Stimulated activated naive CD8-positive, alpha-beta T cell treated with anti-CD3 and anti-CD28 coated beads, Interleukin-15, amount 100 ng/mL, for 72 hours (primary cell): Measurements from ENCODE around the gene CADM3.
A peak's percentile ranks its signal among the peaks of the same experiment; 100 is the strongest.

Source experiments
- ATAC-seq: fragments of 150-1000 bp; cut with Tn5 transposase; 2 replicates; pipeline ENCODE4 v1.10.0; 2021; ENCODE audit warnings: mild to moderate bottlenecking, moderate library complexity
- DNase-seq, 2 donors: peaks; one replicate each; pipeline ENCODE4 v3.0.0; 2021 to 2022
- H3K27ac Mint-ChIP-seq, 2 donors: one replicate each; pipeline ENCODE4 v1.8.0; 2022; ENCODE audit warnings: mild to moderate bottlenecking in 2 of 2, mixed read lengths in 2 of 2, moderate library complexity in 2 of 2
- H3K27me3 Mint-ChIP-seq: one replicate; pipeline ENCODE4 v1.8.0; 2022; ENCODE audit warnings: mixed read lengths
- H3K4me1 Mint-ChIP-seq: one replicate; pipeline ENCODE4 v1.8.0; 2022; ENCODE audit warnings: mild to moderate bottlenecking, mixed read lengths
- H3K4me3 Mint-ChIP-seq, 2 donors: one replicate each; pipeline ENCODE4 v1.8.0; 2022; ENCODE audit warnings: mild to moderate bottlenecking in 2 of 2, mixed read lengths in 2 of 2, moderate library complexity in 1 of 2
- H3K9me3 Mint-ChIP-seq, 2 donors: one replicate each; pipeline ENCODE4 v1.8.0; 2022; ENCODE audit warnings: mixed read lengths in 2 of 2

CADM3 gene

GRCh38 chr1:159163614-159164228 is 7.7 kb upstream of the CADM3 start:
- Mint-ChIP-seq H3K4me3 (no peak overlapping the region), H3K4me1 (no peaks in the 10 kb centered on the region), H3K27me3 (peaks cover 52% of the 10 kb centered on the region), H3K9me3 (no peaks in the 10 kb centered on the region), H3K27ac (no peak overlapping the region)
- ATAC-seq (no peak), DNase-seq (no peak)

GRCh38 chr1:159168043-159168442 is 3.4 kb upstream of the CADM3 start:
- Mint-ChIP-seq H3K27ac (no peak overlapping the region), H3K27me3 (peaks cover 68% of the 10 kb centered on the region), H3K4me1 (peaks cover 6% of the 10 kb centered on the region), H3K9me3 (no peaks in the 10 kb centered on the region), H3K4me3 (no peak overlapping the region)
- no peak for DNase-seq
- ATAC-seq = no peak

- Mint-ChIP-seq H3K27me3 (peaks cover 77% of the 10 kb centered on the region), H3K9me3 (no peaks in the 10 kb centered on the region), H3K4me3 (no peak overlapping the region), H3K27ac (peak overlapping the region in 1 of 2 donors; percentile 35), H3K4me1 (peaks cover 6% of the 10 kb centered on the region)
- DNase-seq (no peak), ATAC-seq (no peak)
Measured at GRCh38 chr1:159170639-159171038, 776 bp upstream of the CADM3 start.

GRCh38 chr1:159171688-159172501 is 480 bp downstream of the CADM3 start:
- no peaks in the 10 kb centered on the region for H3K9me3 Mint-ChIP-seq
- H3K27ac Mint-ChIP-seq = no peak overlapping the region
- DNase-seq (no peak), ATAC-seq (peak; percentile 45)
- peaks cover 6% of the 10 kb centered on the region for H3K4me1 Mint-ChIP-seq
- peak overlapping the region in 1 of 2 donors; percentile 3 for H3K4me3 Mint-ChIP-seq
- peaks cover 79% of the 10 kb centered on the region for H3K27me3 Mint-ChIP-seq

GRCh38 chr1:159172614-159173291 is 1.3 kb downstream of the CADM3 start:
- no peak overlapping the region for H3K4me3 Mint-ChIP-seq
- ATAC-seq (no peak), DNase-seq (no peak)
- peaks cover 0 to 5% of the 10 kb centered on the region in 2 donors for H3K9me3 Mint-ChIP-seq
- H3K4me1 Mint-ChIP-seq = peaks cover 6% of the 10 kb centered on the region
- no peak overlapping the region for H3K27ac Mint-ChIP-seq
- peaks cover 74% of the 10 kb centered on the region for H3K27me3 Mint-ChIP-seq

GRCh38 chr1:159173320-159173719 is 1.9 kb downstream of the CADM3 start:
- ATAC-seq = no peak
- H3K4me3 Mint-ChIP-seq = no peak overlapping the region
- peaks cover 6% of the 10 kb centered on the region for H3K4me1 Mint-ChIP-seq
- peaks cover 0 to 5% of the 10 kb centered on the region in 2 donors for H3K9me3 Mint-ChIP-seq
- DNase-seq = no peak
- no peak overlapping the region for H3K27ac Mint-ChIP-seq
- peaks cover 70% of the 10 kb centered on the region for H3K27me3 Mint-ChIP-seq

GRCh38 chr1:159175571-159175970 is 4.2 kb downstream of the CADM3 start:
- no peak for ATAC-seq
- no peak overlapping the region for H3K27ac Mint-ChIP-seq
- H3K27me3 Mint-ChIP-seq = peaks cover 67% of the 10 kb centered on the region

GRCh38 chr1:159177272-159177907 is 6.0 kb downstream of the CADM3 start:
- peak in 1 of 2 donors; percentile 26 for DNase-seq
- Mint-ChIP-seq H3K9me3 (peaks cover 0 to 5% of the 10 kb centered on the region in 2 donors), H3K4me1 (no peaks in the 10 kb centered on the region), H3K27me3 (peaks cover 66% of the 10 kb centered on the region), H3K4me3 (no peak overlapping the region), H3K27ac (peak overlapping the region in 1 of 2 donors; percentile 2)
- ATAC-seq = peak; percentile 60

More at GRCh38 chr1:159175571-159175970, 4.2 kb downstream of the CADM3 start:
- no peak for DNase-seq
- Mint-ChIP-seq H3K9me3 (peaks cover 0 to 5% of the 10 kb centered on the region in 2 donors), H3K4me3 (no peak overlapping the region), H3K4me1 (peaks cover 6% of the 10 kb centered on the region)

GRCh38 chr1:159179906-159180305 is 8.5 kb downstream of the CADM3 start:
- DNase-seq (no peak), ATAC-seq (no peak)
- Mint-ChIP-seq H3K4me1 (no peaks in the 10 kb centered on the region), H3K4me3 (no peak overlapping the region), H3K27me3 (peaks cover 57% of the 10 kb centered on the region), H3K27ac (no peak overlapping the region), H3K9me3 (peaks cover 0 to 5% of the 10 kb centered on the region in 2 donors)

- DNase-seq = no peak
- no peak overlapping the region for H3K4me3 Mint-ChIP-seq
- H3K4me1 Mint-ChIP-seq = no peaks in the 10 kb centered on the region
- H3K9me3 Mint-ChIP-seq = peaks cover 0 to 5% of the 10 kb centered on the region in 2 donors
- peaks cover 52% of the 10 kb centered on the region for H3K27me3 Mint-ChIP-seq
- ATAC-seq = no peak
- no peak overlapping the region for H3K27ac Mint-ChIP-seq
Measured at GRCh38 chr1:159180516-159180915, 9.1 kb downstream of the CADM3 start.

GRCh38 chr1:159181328-159182024 is 10.1 kb downstream of the CADM3 start:
- DNase-seq (no peak), ATAC-seq (no peak)
- H3K4me1 Mint-ChIP-seq = no peaks in the 10 kb centered on the region
- peaks cover 0 to 5% of the 10 kb centered on the region in 2 donors for H3K9me3 Mint-ChIP-seq
- H3K27me3 Mint-ChIP-seq = peaks cover 58% of the 10 kb centered on the region
- H3K4me3 Mint-ChIP-seq = no peak overlapping the region
- H3K27ac Mint-ChIP-seq = no peak overlapping the region

GRCh38 chr1:159184201-159184600 is 12.8 kb downstream of the CADM3 start:
- H3K9me3 Mint-ChIP-seq = no peaks in the 10 kb centered on the region
- ATAC-seq = no peak
- H3K4me1 Mint-ChIP-seq = peaks cover 14% of the 10 kb centered on the region
- peaks cover 78% of the 10 kb centered on the region for H3K27me3 Mint-ChIP-seq
- H3K4me3 Mint-ChIP-seq = no peak overlapping the region
- no peak for DNase-seq
- no peak overlapping the region for H3K27ac Mint-ChIP-seq

- Mint-ChIP-seq H3K4me3 (no peak overlapping the region), H3K27ac (no peak overlapping the region), H3K4me1 (peaks cover 14% of the 10 kb centered on the region), H3K27me3 (peaks cover 80% of the 10 kb centered on the region), H3K9me3 (no peaks in the 10 kb centered on the region)
- ATAC-seq (no peak), DNase-seq (no peak)
Measured at GRCh38 chr1:159185121-159185520, 13.7 kb downstream of the CADM3 start.

GRCh38 chr1:159187033-159187432 is 15.6 kb downstream of the CADM3 start:
- H3K27ac Mint-ChIP-seq = no peak overlapping the region
- H3K4me3 Mint-ChIP-seq = no peak overlapping the region
- H3K27me3 Mint-ChIP-seq = peaks cover 74% of the 10 kb centered on the region
- DNase-seq (no peak), ATAC-seq (no peak)
- peaks cover 14% of the 10 kb centered on the region for H3K4me1 Mint-ChIP-seq
- no peaks in the 10 kb centered on the region for H3K9me3 Mint-ChIP-seq
